Femur (tissue), 1 donor: ENCODE measurements around the gene ARL17A.
"Not testable (repeated sequence)": the region's sequence is repeated elsewhere in the genome, so short reads cannot be mapped to it uniquely, and the experiment has no call there.

Experiments used
- DNase-seq: peaks from one replicate; pipeline ENCODE4 v3.0.0-alpha.2; 2017

ARL17A gene

DNA sequence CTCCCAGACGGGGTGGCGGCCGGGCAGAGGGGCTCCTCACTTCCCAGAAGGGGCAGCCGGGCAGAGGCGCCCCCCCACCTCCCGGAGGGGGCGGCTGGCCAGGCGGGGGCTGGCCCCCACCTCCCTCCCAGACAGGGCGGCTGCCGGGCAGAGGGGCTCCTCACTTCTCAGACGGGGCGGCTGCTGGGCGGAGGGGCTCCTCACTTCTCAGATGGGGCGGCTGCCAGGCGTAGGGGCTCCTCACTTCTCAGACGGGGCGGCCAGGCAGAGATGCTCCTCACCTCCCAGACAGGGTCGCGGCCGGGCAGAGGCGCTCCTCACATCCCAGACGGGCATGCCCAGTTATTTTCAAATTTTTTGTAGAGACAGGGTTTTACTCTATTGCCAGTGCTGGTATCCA lies 44.8 kb downstream of the ARL17A start:
- not testable (repeated sequence) for DNase-seq

DNA sequence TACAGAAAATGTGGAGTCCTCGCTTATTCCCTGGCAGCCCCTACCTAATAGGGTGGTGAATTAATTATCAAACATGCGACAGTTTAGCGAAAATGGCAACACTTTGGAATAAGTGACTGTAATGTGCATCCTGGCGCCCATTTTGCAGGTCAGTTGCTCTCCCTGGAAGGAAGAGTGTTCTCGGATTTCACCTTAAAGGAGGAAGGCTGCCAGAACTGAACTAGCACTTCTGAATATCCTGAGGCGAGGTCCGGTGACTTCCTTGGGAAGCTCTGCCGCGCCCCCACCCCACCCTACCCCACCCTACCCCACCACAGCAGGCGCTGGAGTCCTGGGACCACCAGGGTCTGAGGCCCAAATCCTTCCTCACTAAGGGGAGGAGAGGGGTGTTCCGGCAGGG lies 67.3 kb downstream of the ARL17A start, which contains the start of gene LRRC37A2:
TSS of gene LRRC37A2 (plus strand) at position 301 of the 400 bp plus-strand sequence. CDS start 245 bp downstream, outside the sequence.
- DNase-seq: not testable (repeated sequence)

DNA sequence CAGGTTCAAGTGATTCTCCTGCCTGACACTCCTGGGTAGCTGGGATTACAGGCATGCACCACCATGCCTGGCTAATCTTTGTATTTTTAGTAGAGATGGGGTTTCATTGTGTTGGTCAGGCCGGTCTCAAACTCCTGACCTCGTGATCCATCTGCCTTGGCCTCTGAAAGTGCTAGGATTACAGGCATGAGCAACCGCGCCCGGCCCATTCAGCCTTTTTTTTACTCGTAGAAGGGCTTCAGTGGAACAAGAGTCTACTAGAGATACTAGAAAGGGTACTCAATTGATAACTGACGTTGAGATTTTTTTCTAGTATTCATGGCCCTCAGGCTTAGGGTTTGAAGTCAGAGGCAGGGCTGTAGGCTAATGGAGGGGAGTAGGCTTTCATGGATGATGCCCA lies 73.6 kb downstream of the ARL17A start:
- DNase-seq: not testable (repeated sequence)

DNA sequence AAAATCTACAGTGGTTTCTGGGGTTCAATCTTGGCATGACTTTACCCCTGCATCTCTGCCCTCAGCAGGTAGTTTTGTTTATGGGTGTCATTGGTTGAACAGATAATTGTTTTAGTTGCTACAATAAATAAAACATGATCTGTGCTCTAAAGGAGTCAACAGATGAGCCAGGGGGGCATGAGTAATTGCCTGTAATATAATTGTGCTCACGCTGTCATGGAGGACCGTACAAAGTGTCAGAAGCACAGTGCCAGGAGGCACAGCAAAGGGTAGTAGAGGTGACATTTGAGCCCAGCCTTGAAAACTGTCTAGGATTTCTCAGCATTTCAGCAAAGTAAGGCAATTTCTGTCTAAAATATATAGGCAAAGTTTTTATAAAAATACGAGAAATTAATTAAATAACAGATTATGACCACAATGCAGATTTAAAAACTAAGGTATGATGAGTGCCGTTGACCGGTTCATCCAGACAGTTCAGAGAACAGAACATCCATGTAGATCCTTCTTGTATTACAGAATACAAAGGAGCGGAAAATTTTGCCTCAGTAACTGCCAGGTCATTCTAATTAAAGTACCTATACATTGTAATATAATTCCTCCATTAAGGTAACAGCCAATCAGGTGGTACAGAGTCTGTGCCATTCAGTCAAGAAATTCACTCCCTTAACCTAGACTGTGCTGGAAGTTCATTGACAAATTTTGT lies 79.9 kb downstream of the ARL17A start:
- not testable (repeated sequence) for DNase-seq

DNA sequence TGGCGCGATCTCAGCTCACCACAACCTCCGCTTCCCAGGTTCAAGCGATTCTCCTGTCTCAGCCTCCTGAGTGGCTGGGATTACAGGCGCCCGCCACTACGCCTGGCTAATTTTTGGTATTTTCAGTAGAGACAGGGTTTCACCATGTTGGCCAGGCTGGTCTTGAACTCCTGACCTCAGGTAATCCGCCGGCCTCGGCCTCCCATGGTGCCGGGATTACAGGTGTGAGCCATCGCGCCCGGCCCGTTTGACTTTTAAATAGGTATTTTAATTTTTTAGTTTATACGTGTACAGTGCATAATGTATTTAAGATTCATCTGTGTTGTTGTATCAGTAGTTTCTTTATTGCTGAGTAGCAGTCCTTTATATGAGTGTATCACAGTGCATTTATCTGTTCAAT lies 87.5 kb downstream of the ARL17A start:
- DNase-seq: not testable (repeated sequence)

DNA sequence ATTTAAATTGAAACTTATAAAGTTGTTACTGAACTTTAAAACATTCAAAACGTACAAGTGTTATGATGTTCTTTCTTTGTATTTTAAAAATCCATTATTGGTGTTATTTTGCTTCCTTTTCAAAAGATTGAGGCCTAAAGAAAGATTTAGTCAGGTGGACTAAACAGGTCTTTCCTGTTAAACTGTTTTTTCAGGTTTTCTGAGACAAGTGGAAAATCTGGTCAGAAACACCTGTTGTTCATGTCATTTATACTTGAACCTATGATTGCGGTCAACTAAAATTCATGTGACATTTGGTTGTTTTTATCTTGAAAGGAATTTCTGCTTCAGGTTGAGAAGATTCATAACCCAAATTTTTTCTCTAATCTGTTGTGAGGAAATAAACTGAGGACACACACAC lies 98.2 kb downstream of the ARL17A start:
- not testable (repeated sequence) for DNase-seq

DNA sequence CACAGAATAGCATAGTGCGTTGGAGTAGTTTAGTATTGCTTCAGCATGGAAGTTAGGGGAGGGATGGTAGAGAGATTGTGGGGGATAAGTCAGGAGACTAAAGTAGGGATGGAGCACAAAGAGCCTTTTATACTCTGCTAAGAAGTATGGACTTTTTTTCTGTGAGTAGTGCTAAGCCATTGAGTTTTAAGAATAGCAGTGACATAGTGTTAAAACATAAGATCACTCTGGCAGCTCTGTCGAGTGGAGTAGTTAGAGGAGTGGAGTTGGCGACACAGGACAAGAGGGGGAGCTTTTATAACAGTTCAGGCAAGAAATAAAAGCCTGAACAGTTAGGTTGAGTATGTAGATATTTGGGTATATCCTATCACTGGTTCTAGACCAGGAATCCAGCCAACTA lies 100.7 kb downstream of the ARL17A start:
- not testable (repeated sequence) for DNase-seq

DNA sequence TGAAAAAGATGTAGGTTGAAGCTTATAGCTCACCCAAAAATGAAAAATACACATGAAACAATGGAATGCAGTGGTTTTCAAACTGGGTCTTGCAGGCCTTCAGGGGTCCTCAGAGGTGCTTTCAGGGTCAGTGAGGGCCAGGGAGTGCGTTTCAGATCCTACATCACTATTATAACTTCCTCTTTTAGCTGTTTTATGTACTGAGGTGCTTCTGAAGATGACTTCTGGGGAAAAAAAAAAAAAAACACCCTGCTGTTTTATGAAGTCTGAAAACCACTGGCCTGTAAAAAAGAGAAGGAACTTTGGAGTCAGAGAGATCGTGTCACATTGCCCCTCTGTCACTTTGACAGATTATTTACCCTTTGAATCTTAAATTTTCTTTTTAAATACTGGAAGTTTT lies 103.9 kb downstream of the ARL17A start:
- not testable (repeated sequence) for DNase-seq

DNA sequence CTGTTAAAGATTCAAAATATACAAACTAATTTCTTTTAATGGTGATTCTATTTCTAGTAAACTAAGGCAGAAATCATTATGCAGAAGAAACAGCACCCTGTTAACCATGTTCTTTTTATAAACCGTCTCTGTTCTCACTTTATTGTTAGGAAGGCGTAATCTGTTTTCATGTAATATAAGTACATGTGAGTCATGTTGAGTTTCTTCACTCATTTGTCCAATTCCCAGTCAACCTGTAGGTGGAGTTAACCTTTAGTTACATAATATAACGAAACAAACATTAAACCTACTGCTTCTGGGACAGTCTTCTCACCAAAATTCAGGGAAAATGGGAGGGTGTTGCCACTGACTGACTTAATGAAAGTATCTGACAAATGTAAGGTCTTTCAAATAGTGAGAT lies 105.0 kb downstream of the ARL17A start:
- DNase-seq: not testable (repeated sequence)

DNA sequence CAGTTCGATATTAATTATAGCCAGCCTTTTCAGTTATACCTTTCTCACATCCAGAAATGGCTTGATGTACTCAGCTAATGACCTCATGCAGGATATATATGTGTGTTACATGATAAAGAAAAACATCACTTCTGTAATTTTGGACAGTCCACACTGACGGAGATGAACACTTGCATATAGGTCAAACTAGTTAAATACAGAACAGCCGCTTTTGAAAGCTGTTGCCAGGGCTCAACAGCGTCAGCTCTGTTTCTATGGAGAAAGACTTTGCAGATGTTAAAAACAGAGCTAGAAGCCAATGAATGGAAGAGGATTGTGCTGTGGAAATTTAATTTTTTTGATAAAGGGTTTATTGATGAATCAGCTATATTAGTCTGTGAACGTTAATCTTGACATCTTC lies 111.9 kb downstream of the ARL17A start:
- not testable (repeated sequence) for DNase-seq
